IMR-90 (cell line): Measurements from ENCODE around the gene TRPC4AP. TPM values are rescaled to one million over a fixed set of nuclear protein-coding genes. Genes with fewer than 3 reads are reported as not detected.

Source experiments
- ATAC-seq: fragments of 200-7000 bp; cut with Tn5 transposase; 2 replicates; pipeline ENCODE4 v1.9.1; 2020; ENCODE audit warnings: low read depth, mild to moderate bottlenecking, moderate library complexity
- BruUV-seq: library from RNA; stranded (reverse); fragments of 400-500 nt; replicated peaks from 2 replicates; lab custom pipeline; 2021; lab: Mats Ljungman, UMichigan
- CTCF ChIA-PET: fragments of 300-600 bp; formaldehyde crosslinking; extraction: SDS; loops from one replicate; lab custom pipeline; 2021; ENCODE audit warnings: antibody characterized with exemption; lab: Yijun Ruan, JAX
- POLR2A ChIA-PET: fragments of 300-600 bp; sonication (Branson Sonifier 250); formaldehyde crosslinking; loops from one replicate; lab custom pipeline; 2022; ENCODE audit warnings: antibody characterized with exemption; ENCODE audit not compliant: unreplicated experiment; lab: Charles Lee
- DNase-seq: peaks from one replicate; pipeline ENCODE4 v3.0.0; 2013
- H2AFZ ChIP-seq: replicated peaks from 2 replicates; pipeline ENCODE3; 2013; ENCODE audit warnings: low read length, mild to moderate bottlenecking; ENCODE audit not compliant: poor library complexity
- H2AK5ac ChIP-seq: 2 replicates; pipeline ENCODE4 v1.6.1; 2013; ENCODE audit warnings: low read depth, low read length, inconsistent platforms
- H2AK9ac ChIP-seq: replicated peaks from 2 replicates; pipeline ENCODE3; 2013; ENCODE audit warnings: mild to moderate bottlenecking, low read depth, low read length, moderate library complexity; ENCODE audit not compliant: poor library complexity
- H2BK120ac ChIP-seq: 2 replicates; pipeline ENCODE4 v1.6.1; 2013; ENCODE audit warnings: low read depth, low read length, inconsistent platforms
- H2BK15ac ChIP-seq: 3 replicates; pipeline ENCODE4 v1.6.1; 2013; ENCODE audit warnings: low read depth, low read length, inconsistent platforms
- H2BK20ac ChIP-seq: 2 replicates; pipeline ENCODE4 v1.6.1; 2013; ENCODE audit warnings: low read depth, mild to moderate bottlenecking, inconsistent platforms, low read length, moderate library complexity
- H2BK5ac ChIP-seq: 2 replicates; pipeline ENCODE4 v1.6.1; 2013; ENCODE audit warnings: mild to moderate bottlenecking, low read depth, low read length, inconsistent platforms; ENCODE audit not compliant: poor library complexity, severe bottlenecking
- H3K14ac ChIP-seq: replicated peaks from 2 replicates; pipeline ENCODE4 v1.6.1; 2013; ENCODE audit warnings: low read depth, low read length, inconsistent platforms
- H3K18ac ChIP-seq: 2 replicates; pipeline ENCODE4 v1.6.1; 2013; ENCODE audit warnings: low read depth, low read length, control low read depth
- H3K23ac ChIP-seq: 2 replicates; pipeline ENCODE4 v1.6.1; 2013; ENCODE audit warnings: low read depth, low read length, inconsistent platforms
- H3K27ac ChIP-seq: 2 replicates; pipeline ENCODE4 v1.5.1; 2013; ENCODE audit warnings: mild to moderate bottlenecking, control low read depth, low read length; ENCODE audit not compliant: insufficient read depth
- H3K27me3 ChIP-seq: 2 replicates; pipeline ENCODE4 v1.6.1; 2013; ENCODE audit warnings: low read length; ENCODE audit not compliant: control insufficient read depth, insufficient read depth
- H3K36me3 ChIP-seq: 2 replicates; pipeline ENCODE4 v1.6.1; 2013; ENCODE audit warnings: low read length, mixed read lengths; ENCODE audit not compliant: control insufficient read depth, insufficient read depth
- H3K4ac ChIP-seq: 2 replicates; pipeline ENCODE4 v1.6.1; 2013; ENCODE audit warnings: low read depth, low read length, inconsistent platforms
- H3K4me1 ChIP-seq: 2 replicates; pipeline ENCODE4 v1.6.1; 2013; ENCODE audit warnings: low read length, mixed read lengths; ENCODE audit not compliant: control insufficient read depth, insufficient read depth
- H3K4me2 ChIP-seq: 2 replicates; pipeline ENCODE4 v1.6.1; 2013; ENCODE audit warnings: low read depth, mild to moderate bottlenecking, control low read depth, low read length, moderate library complexity
- H3K4me3 ChIP-seq: 2 replicates; pipeline ENCODE4 v1.5.1; 2013; ENCODE audit warnings: low read depth, mild to moderate bottlenecking, control low read depth, low read length, moderate library complexity; ENCODE audit not compliant: insufficient read depth
- H3K56ac ChIP-seq: 2 replicates; pipeline ENCODE4 v1.6.1; 2013; ENCODE audit warnings: low read length, inconsistent platforms; ENCODE audit not compliant: insufficient read depth; ENCODE audit errors: extremely low read depth
- H3K79me1 ChIP-seq, 2 experiments: 2 replicates each; pipeline ENCODE4 v1.6.1; 2013; ENCODE audit warnings: low read length in 2 of 2, inconsistent platforms in 1 of 2, low read depth in 1 of 2
- H3K9ac ChIP-seq: 2 replicates; pipeline ENCODE4 v1.6.1; 2013; ENCODE audit warnings: low read depth, low read length, control low read depth
- H3K9me1 ChIP-seq: 2 replicates; pipeline ENCODE4 v1.6.1; 2013; ENCODE audit warnings: low read length, inconsistent platforms; ENCODE audit not compliant: insufficient read depth
- H3K9me3 ChIP-seq: 2 replicates; pipeline ENCODE4 v1.6.1; 2013; ENCODE audit warnings: low read length; ENCODE audit not compliant: control insufficient read depth, insufficient read depth
- H4K20me1 ChIP-seq: 2 replicates; pipeline ENCODE4 v1.6.1; 2013; ENCODE audit warnings: low read length, inconsistent platforms; ENCODE audit not compliant: insufficient read depth
- H4K5ac ChIP-seq: 2 replicates; pipeline ENCODE4 v1.6.1; 2013; ENCODE audit warnings: mild to moderate bottlenecking, low read depth, low read length, control low read depth
- H4K8ac ChIP-seq, 2 experiments: 2 replicates each; pipeline ENCODE4 v1.6.1; 2013; ENCODE audit warnings: low read depth in 2 of 2, low read length in 2 of 2, control low read depth in 1 of 2, inconsistent platforms in 1 of 2
- H4K91ac ChIP-seq: 2 replicates; pipeline ENCODE4 v1.6.1; 2013; ENCODE audit warnings: low read depth, low read length, inconsistent platforms; ENCODE audit not compliant: insufficient read depth
- BHLHE40 ChIP-seq: fragments of 150-350 bp; IDR thresholded peaks from 2 replicates; pipeline ENCODE4 v1.6.1; 2016; ENCODE audit warnings: mild to moderate bottlenecking, low read depth, low read length
- CEBPB ChIP-seq: IDR thresholded peaks from 2 replicates; pipeline ENCODE4 v1.6.1; 2012; ENCODE audit warnings: low read depth, low read length, improper control_type of control experiment
- CHD1 ChIP-seq: IDR thresholded peaks from 2 replicates; pipeline ENCODE4 v1.6.1; 2012; ENCODE audit warnings: low read depth, low read length, improper control_type of control experiment
- FOS ChIP-seq: fragments of 150-350 bp; IDR thresholded peaks from 2 replicates; pipeline ENCODE4 v1.6.1; 2016; ENCODE audit warnings: low read depth, low read length
- MAFK ChIP-seq: IDR thresholded peaks from 2 replicates; pipeline ENCODE4 v1.6.1; 2012; ENCODE audit warnings: low read depth, low read length, improper control_type of control experiment
- MAZ ChIP-seq: IDR thresholded peaks from 2 replicates; pipeline ENCODE4 v1.6.1; 2012; ENCODE audit warnings: low read depth, mild to moderate bottlenecking, low read length, improper control_type of control experiment, moderate library complexity, borderline replicate concordance
- MXI1 ChIP-seq: IDR thresholded peaks from 2 replicates; pipeline ENCODE4 v1.6.1; 2012; ENCODE audit warnings: low read depth, mild to moderate bottlenecking, low read length, moderate library complexity, borderline replicate concordance
- NFE2L2 ChIP-seq: fragments of 150-350 bp; IDR thresholded peaks from 2 replicates; pipeline ENCODE4 v1.6.1; 2016; ENCODE audit warnings: low read depth, mild to moderate bottlenecking, low read length
- POLR2A ChIP-seq: IDR thresholded peaks from 2 replicates; pipeline ENCODE4 v1.6.1; 2012; ENCODE audit warnings: mild to moderate bottlenecking, low read depth, low read length
- RAD21 ChIP-seq: IDR thresholded peaks from 2 replicates; pipeline ENCODE4 v1.6.1; 2012; ENCODE audit warnings: low read length, improper control_type of control experiment
- RCOR1 ChIP-seq: IDR thresholded peaks from 2 replicates; pipeline ENCODE4 v1.6.1; 2012; ENCODE audit warnings: mild to moderate bottlenecking, low read length, improper control_type of control experiment; ENCODE audit not compliant: insufficient replicate concordance
- RFX5 ChIP-seq: IDR thresholded peaks from 2 replicates; pipeline ENCODE4 v1.8.0; 2012; ENCODE audit warnings: low read depth, mild to moderate bottlenecking, low read length, moderate library complexity
- SMC3 ChIP-seq: fragments of 150-350 bp; IDR thresholded peaks from 2 replicates; pipeline ENCODE4 v1.6.1; 2016; ENCODE audit warnings: low read depth, mild to moderate bottlenecking, antibody characterized with exemption, low read length, moderate library complexity
- WGBS, 2 experiments: methylation state at CpG; one replicate each; pipeline versions ENCODE4 v1.1.5 to v1.1.7; 2013; ENCODE audit warnings: missing lambda C conversion rate in 2 of 2; ENCODE audit not compliant: insufficient read length in 1 of 2; ENCODE audit errors: extremely low coverage in 2 of 2; 5-methylcytosine and 5-hydroxymethylcytosine counted together
- dilution Hi-C: fragments of 300-500 bp; cut with HindIII; formaldehyde crosslinking; loops from one replicate; pipeline ENCODE4 v1.14.3; 2018; ENCODE audit warnings: low sequenced_read_pairs; ENCODE audit not compliant: unreplicated experiment
- in situ Hi-C: fragments of 300-500 bp; cut with MboI; formaldehyde crosslinking; loops from 3 replicates; pipeline ENCODE4 v1.14.3; 2019; ENCODE audit warnings: low sequenced_read_pairs, inconsistent platforms, mixed read lengths
- intact Hi-C: fragments of 100-400 bp; cut with micrococcal nuclease; formaldehyde crosslinking; loops from 2 replicates; pipeline ENCODE4 v1.10.0; 2022
- polyA plus RNA-seq, 3 experiments: library from polyadenylated mRNA; depleted of rRNA; stranded (reverse); fragments of >200 nt; gene quantifications; 2 replicates each; pipeline ENCODE4 v1.2.3, GENCODE V29; 2012; ENCODE audit warnings: low replicate concordance in 1 of 3
- total RNA-seq: library from RNA; depleted of rRNA; stranded (reverse); fragments of >200 nt; gene quantifications from 2 replicates; pipeline ENCODE4 v1.2.3, GENCODE V29; 2012
- TF ChIP-seq, protein P1 (sequence below): fragments of 150-350 bp; IDR thresholded peaks from 2 replicates; pipeline ENCODE4 v1.6.1; 2016; ENCODE audit warnings: low read depth, mild to moderate bottlenecking, low read length, moderate library complexity, borderline replicate concordance
- TF ChIP-seq, protein P2 (sequence below): fragments of 150-350 bp; IDR thresholded peaks from 2 replicates; pipeline ENCODE4 v1.6.1; 2017; ENCODE audit warnings: mild to moderate bottlenecking, antibody characterized with exemption, low read length, low read depth
- TF ChIP-seq, protein P3 (sequence below): conservative IDR thresholded peaks from 2 replicates; pipeline ENCODE4 v1.5.1; 2012; ENCODE audit warnings: mild to moderate bottlenecking, low read depth, low read length, improper control_type of control experiment

Gene TRPC4AP
- total and polyA plus RNA-seq, 2 of the 4 experiments (the other 2 are of a cell fraction), result 41.0 to 81.0 TPM

DNA sequence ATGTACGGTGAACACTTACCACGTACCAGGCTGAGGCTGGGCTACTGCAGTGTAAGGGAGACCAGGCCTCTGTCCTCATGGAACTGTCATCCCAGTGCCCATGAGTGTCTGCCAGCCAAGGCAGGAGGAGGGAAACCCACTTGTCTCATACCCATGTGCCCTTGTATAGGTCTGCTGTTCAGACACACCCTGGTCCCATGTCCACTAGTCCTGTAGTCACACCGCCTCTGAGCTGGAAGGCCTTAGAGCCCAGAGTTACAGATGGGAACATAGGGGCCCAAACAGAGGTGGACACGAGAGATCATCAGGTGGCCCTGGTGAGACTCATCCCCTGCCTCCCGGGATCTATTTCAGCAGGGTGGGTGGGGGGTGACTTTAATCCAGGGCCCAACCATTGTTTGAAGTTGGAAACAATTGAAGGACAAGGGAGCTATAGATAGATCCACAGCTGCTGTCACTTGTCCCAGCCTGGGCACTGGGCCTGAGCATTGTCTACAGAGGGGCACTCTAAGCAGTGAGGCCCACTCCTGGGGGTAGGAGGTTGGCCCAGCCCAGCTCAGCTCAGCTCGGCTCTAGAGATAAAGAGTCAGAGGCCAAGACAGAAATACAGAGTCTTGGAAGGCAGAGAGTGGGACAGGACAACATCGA, 122.3 kb downstream of the TRPC4AP start:
- dilution Hi-C loops, result no loop called here
- no peaks in the 10 kb centered on the region for H3K9me3 ChIP-seq
- peak overlapping the region; percentile 44 for H2AFZ ChIP-seq
- intact Hi-C loops, result no loop called here
- BruUV-seq, result no TSS peak
- H4K20me1 ChIP-seq, result no peaks in the 10 kb centered on the region
- H3K4me3 ChIP-seq, result no peak overlapping the region
- DNase-seq, result no peak
- TF ChIP-seq, protein P1, sequence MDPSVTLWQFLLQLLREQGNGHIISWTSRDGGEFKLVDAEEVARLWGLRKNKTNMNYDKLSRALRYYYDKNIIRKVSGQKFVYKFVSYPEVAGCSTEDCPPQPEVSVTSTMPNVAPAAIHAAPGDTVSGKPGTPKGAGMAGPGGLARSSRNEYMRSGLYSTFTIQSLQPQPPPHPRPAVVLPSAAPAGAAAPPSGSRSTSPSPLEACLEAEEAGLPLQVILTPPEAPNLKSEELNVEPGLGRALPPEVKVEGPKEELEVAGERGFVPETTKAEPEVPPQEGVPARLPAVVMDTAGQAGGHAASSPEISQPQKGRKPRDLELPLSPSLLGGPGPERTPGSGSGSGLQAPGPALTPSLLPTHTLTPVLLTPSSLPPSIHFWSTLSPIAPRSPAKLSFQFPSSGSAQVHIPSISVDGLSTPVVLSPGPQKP, result no peak
- TF ChIP-seq BHLHE40 (no peak), RCOR1 (no peak), CEBPB (no peak), MAFK (no peak), MXI1 (no peak), MAZ (no peak), NFE2L2 (no peak), SMC3 (no peak), CHD1 (no peak), POLR2A (no peak), RAD21 (no peak), RFX5 (no peak), FOS (no peak)
- TF ChIP-seq, protein P2, sequence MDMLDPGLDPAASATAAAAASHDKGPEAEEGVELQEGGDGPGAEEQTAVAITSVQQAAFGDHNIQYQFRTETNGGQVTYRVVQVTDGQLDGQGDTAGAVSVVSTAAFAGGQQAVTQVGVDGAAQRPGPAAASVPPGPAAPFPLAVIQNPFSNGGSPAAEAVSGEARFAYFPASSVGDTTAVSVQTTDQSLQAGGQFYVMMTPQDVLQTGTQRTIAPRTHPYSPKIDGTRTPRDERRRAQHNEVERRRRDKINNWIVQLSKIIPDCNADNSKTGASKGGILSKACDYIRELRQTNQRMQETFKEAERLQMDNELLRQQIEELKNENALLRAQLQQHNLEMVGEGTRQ, result no peak
- TF ChIP-seq, protein P3, sequence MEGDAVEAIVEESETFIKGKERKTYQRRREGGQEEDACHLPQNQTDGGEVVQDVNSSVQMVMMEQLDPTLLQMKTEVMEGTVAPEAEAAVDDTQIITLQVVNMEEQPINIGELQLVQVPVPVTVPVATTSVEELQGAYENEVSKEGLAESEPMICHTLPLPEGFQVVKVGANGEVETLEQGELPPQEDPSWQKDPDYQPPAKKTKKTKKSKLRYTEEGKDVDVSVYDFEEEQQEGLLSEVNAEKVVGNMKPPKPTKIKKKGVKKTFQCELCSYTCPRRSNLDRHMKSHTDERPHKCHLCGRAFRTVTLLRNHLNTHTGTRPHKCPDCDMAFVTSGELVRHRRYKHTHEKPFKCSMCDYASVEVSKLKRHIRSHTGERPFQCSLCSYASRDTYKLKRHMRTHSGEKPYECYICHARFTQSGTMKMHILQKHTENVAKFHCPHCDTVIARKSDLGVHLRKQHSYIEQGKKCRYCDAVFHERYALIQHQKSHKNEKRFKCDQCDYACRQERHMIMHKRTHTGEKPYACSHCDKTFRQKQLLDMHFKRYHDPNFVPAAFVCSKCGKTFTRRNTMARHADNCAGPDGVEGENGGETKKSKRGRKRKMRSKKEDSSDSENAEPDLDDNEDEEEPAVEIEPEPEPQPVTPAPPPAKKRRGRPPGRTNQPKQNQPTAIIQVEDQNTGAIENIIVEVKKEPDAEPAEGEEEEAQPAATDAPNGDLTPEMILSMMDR, result no peak
- H2AK9ac ChIP-seq, result no peak overlapping the region
- H3K27me3 ChIP-seq, result peaks cover 27% of the 10 kb centered on the region
- H4K91ac ChIP-seq, result no peak overlapping the region
- POLR2A ChIA-PET, result no interaction called here
- no peak overlapping the region for H3K27ac ChIP-seq
- H3K4me1 ChIP-seq, result no peaks in the 10 kb centered on the region
- H4K5ac ChIP-seq, result no peak overlapping the region
- 0 out of 2 replicates have a peak, but pooled peaks cover 8% of the 10 kb centered on the region for H3K9me1 ChIP-seq
- no peak overlapping the region for H3K56ac ChIP-seq
- ATAC-seq, result no peak
- no peak overlapping the region for H4K8ac ChIP-seq
- no peak overlapping the region for H2BK15ac ChIP-seq
- peak overlapping the region; percentile 68; the same call in 1 of the 2 replicates for H2AK5ac ChIP-seq
- no peak overlapping the region for H3K4ac ChIP-seq
- H3K14ac ChIP-seq, result no peak overlapping the region
- no peaks in the 10 kb centered on the region for H3K36me3 ChIP-seq
- H3K23ac ChIP-seq, result no peak overlapping the region; the same call in 1 of the 2 replicates
- H3K79me1 ChIP-seq, result no peaks in the 10 kb centered on the region
- H3K9ac ChIP-seq, result no peak overlapping the region
- 95% methylated on average over 3 of the region's 7 CpGs; no CpG with 5 or more reads in 1 of the 2 experiments for WGBS, 2 experiments
- no peak overlapping the region for H2BK5ac ChIP-seq
- H2BK120ac ChIP-seq, result no peak overlapping the region
- in situ Hi-C loops, result no loop called here
- no peak overlapping the region for H2BK20ac ChIP-seq
- CTCF ChIA-PET, result no interaction called here
- H3K18ac ChIP-seq, result no peak overlapping the region
- H3K4me2 ChIP-seq, result no peak overlapping the region
